Duodenal mucosa (tissue), 2 donors: ENCODE data around the gene PRKCH.
A peak's percentile ranks its signal among the peaks of the same experiment; 100 is the strongest.

Source experiments
- H3K27ac ChIP-seq: one replicate; pipeline ENCODE4 v1.7.0; 2013; ENCODE audit warnings: low read depth, low read length
- H3K27me3 ChIP-seq, 2 donors: one replicate each; pipeline ENCODE4 v1.7.0; 2013; ENCODE audit warnings: low read length in 2 of 2, control low read depth in 1 of 2; ENCODE audit not compliant: insufficient read depth in 2 of 2, control insufficient read depth in 1 of 2
- H3K36me3 ChIP-seq, 2 donors: one replicate each; pipeline ENCODE4 v1.7.0; 2013; ENCODE audit warnings: low read length in 2 of 2, control low read depth in 1 of 2; ENCODE audit not compliant: insufficient read depth in 2 of 2, control insufficient read depth in 1 of 2
- H3K4me1 ChIP-seq, 2 donors: one replicate each; pipeline ENCODE4 v1.7.0; 2013; ENCODE audit warnings: low read length in 2 of 2, control low read depth in 1 of 2; ENCODE audit not compliant: insufficient read depth in 2 of 2, control insufficient read depth in 1 of 2
- H3K4me3 ChIP-seq, 2 donors: one replicate each; pipeline ENCODE4 v1.7.0; 2013; ENCODE audit warnings: low read length in 2 of 2, low read depth in 1 of 2
- H3K9ac ChIP-seq, 2 donors: one replicate each; pipeline ENCODE4 v1.7.0; 2013; ENCODE audit warnings: low read length in 2 of 2, low read depth in 1 of 2
- H3K9me3 ChIP-seq, 2 donors: one replicate each; pipeline ENCODE4 v1.7.0; 2013; ENCODE audit warnings: low read length in 2 of 2, control low read depth in 1 of 2; ENCODE audit not compliant: control insufficient read depth in 1 of 2

The PRKCH gene

GRCh38 chr14:61582815-61583214 is 261.4 kb downstream of the PRKCH start:
- no peaks in the 10 kb centered on the region for H3K36me3 ChIP-seq
- no peak overlapping the region for H3K27ac ChIP-seq
- H3K4me1 ChIP-seq, result peaks cover 5 to 8% of the 10 kb centered on the region in 2 donors
- H3K4me3 ChIP-seq, result no peak overlapping the region
- no peaks in the 10 kb centered on the region for H3K27me3 ChIP-seq
- H3K9ac ChIP-seq, result no peak overlapping the region
- no peaks in the 10 kb centered on the region for H3K9me3 ChIP-seq

- no peak overlapping the region for H3K4me3 ChIP-seq
- no peak overlapping the region for H3K27ac ChIP-seq
- H3K9ac ChIP-seq, result no peak overlapping the region
- H3K4me1 ChIP-seq, result peaks cover 5 to 8% of the 10 kb centered on the region in 2 donors
- H3K9me3 ChIP-seq, result no peaks in the 10 kb centered on the region
- no peaks in the 10 kb centered on the region for H3K36me3 ChIP-seq
- H3K27me3 ChIP-seq, result no peaks in the 10 kb centered on the region
Observed at GRCh38 chr14:61584331-61584741, 263.0 kb downstream of the PRKCH start.

- peak overlapping the region; percentile 32 for H3K27ac ChIP-seq
- no peaks in the 10 kb centered on the region for H3K36me3 ChIP-seq
- H3K27me3 ChIP-seq, result no peaks in the 10 kb centered on the region
- no peak overlapping the region for H3K4me3 ChIP-seq
- H3K9ac ChIP-seq, result no peak overlapping the region
- peaks cover 5 to 8% of the 10 kb centered on the region in 2 donors for H3K4me1 ChIP-seq
- no peaks in the 10 kb centered on the region for H3K9me3 ChIP-seq
Observed at GRCh38 chr14:61585598-61586543, 264.5 kb downstream of the PRKCH start.

- H3K36me3 ChIP-seq, result no peaks in the 10 kb centered on the region
- H3K4me1 ChIP-seq, result peaks cover 5 to 8% of the 10 kb centered on the region in 2 donors
- no peak overlapping the region for H3K4me3 ChIP-seq
- no peak overlapping the region for H3K9ac ChIP-seq
- no peak overlapping the region for H3K27ac ChIP-seq
- H3K9me3 ChIP-seq, result no peaks in the 10 kb centered on the region
- no peaks in the 10 kb centered on the region for H3K27me3 ChIP-seq
Observed at GRCh38 chr14:61586544-61587055, 265.2 kb downstream of the PRKCH start.

- Histone ChIP-seq H3K9ac (no peak overlapping the region), H3K9me3 (no peaks in the 10 kb centered on the region), H3K36me3 (no peaks in the 10 kb centered on the region), H3K4me1 (peaks cover 5 to 8% of the 10 kb centered on the region in 2 donors), H3K4me3 (no peak overlapping the region), H3K27me3 (no peaks in the 10 kb centered on the region), H3K27ac (no peak overlapping the region)
Observed at GRCh38 chr14:61587081-61587713, 265.8 kb downstream of the PRKCH start.

GRCh38 chr14:61588419-61588901 is 267.1 kb downstream of the PRKCH start:
- H3K36me3 ChIP-seq, result no peaks in the 10 kb centered on the region
- no peak overlapping the region for H3K9ac ChIP-seq
- no peak overlapping the region for H3K27ac ChIP-seq
- H3K4me3 ChIP-seq, result no peak overlapping the region
- H3K9me3 ChIP-seq, result no peaks in the 10 kb centered on the region
- no peaks in the 10 kb centered on the region for H3K27me3 ChIP-seq
- peaks cover 5 to 8% of the 10 kb centered on the region in 2 donors for H3K4me1 ChIP-seq

GRCh38 chr14:61589691-61590581 is 268.6 kb downstream of the PRKCH start:
- Histone ChIP-seq H3K9ac (no peak overlapping the region), H3K36me3 (no peaks in the 10 kb centered on the region), H3K9me3 (no peaks in the 10 kb centered on the region), H3K27ac (no peak overlapping the region), H3K4me3 (no peak overlapping the region), H3K27me3 (no peaks in the 10 kb centered on the region), H3K4me1 (peaks cover 5 to 14% of the 10 kb centered on the region in 2 donors)

- no peaks in the 10 kb centered on the region for H3K27me3 ChIP-seq
- H3K9ac ChIP-seq, result no peak overlapping the region
- peaks cover 0 to 5% of the 10 kb centered on the region in 2 donors for H3K4me1 ChIP-seq
- H3K36me3 ChIP-seq, result no peaks in the 10 kb centered on the region
- H3K4me3 ChIP-seq, result no peak overlapping the region
- no peaks in the 10 kb centered on the region for H3K9me3 ChIP-seq
- H3K27ac ChIP-seq, result no peak overlapping the region
Observed at GRCh38 chr14:61591862-61592261, 270.5 kb downstream of the PRKCH start.

- H3K36me3 ChIP-seq, result no peaks in the 10 kb centered on the region
- no peaks in the 10 kb centered on the region for H3K27me3 ChIP-seq
- H3K9ac ChIP-seq, result no peak overlapping the region
- H3K9me3 ChIP-seq, result no peaks in the 10 kb centered on the region
- H3K4me3 ChIP-seq, result no peak overlapping the region
- no peak overlapping the region for H3K27ac ChIP-seq
- peaks cover 0 to 5% of the 10 kb centered on the region in 2 donors for H3K4me1 ChIP-seq
Observed at GRCh38 chr14:61593330-61593729, 272.0 kb downstream of the PRKCH start.
